Cerebellar cortex (tissue), 1 donor: ENCODE data around the gene PDGFB.

Experiments
- DNase-seq: peaks from one replicate; pipeline ENCODE4 v3.0.0-alpha.2; 2015; ENCODE audit warnings: low spot score

Gene PDGFB

GRCh38 chr22:39207141-39208012 lies 37.4 kb downstream of the PDGFB start:
- DNase-seq, result no peak

DNA sequence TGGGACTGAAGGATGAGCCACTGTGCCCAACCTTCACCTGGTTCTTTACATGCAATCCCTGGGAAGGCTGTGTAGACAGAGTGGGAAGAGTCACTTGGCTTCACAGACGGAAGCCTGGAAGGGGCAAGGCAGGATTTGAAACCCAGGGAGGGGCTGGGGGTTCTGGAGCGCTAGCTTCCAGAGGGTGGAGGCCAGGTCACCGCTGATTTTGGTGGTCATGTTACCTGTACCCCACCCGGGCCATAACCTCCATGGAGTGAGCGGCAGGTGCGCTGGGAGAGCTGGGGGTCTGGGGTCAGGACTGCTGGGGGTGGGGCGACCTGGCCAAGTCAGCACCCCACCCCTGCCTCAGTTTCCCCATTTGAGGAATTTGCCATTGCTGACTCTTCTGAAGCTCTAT lies 38.3 kb downstream of the PDGFB start:
- no peak for DNase-seq

DNA sequence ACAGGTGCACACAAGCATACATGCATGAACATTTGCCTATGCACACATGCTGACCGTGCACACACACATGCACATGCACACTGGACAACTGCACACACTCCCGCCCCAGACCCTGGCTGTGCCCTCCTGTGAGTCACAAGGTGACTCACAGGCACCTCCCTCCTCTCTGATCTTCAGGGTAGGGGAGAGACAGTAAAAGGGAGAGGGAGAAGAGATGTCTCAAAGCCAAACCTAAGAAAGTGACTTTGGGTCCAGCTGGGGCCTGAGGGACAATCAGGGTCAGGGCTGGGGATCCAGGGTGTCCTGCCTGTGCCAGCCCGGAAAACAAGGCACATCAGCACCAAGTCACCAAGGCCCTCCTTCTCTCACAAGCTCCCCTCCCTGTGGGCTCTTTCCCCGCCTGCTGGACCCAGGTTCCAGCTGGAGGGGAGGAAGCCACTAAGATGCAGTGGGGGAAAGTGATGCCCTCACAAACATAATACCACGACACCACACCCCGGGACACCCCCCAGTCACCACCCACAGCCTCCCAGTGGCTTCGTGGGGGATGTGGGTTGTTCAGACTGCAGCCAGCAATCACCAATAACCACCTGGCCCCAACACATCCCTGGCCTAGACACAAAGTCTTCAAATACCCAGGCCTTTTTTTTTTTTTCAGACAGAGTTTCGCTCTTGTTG lies 39.3 kb downstream of the PDGFB start:
- DNase-seq, result no peak

- no peak for DNase-seq
Observed at GRCh38 chr22:39204216-39204615, 40.6 kb downstream of the PDGFB start.

DNA sequence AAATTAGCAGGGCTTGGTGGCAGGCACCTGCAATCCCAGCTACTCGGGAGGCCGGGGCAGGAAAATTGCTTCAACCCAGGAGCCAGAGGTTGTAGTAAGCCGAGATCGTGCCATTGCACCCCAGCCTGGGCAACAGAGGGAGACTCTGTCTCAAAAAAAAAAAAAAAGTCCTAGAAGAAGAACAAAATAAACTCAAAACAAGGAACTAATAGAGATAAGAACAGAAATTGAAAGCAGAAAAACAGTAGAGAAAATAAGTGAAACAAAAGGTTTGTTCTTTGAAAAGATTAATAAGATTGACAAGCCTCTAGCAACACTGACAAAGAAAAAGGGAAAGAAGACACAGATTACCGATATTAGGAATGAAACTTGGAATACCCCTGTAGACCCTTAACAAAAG lies 47.2 kb downstream of the PDGFB start:
- DNase-seq, result no peak

- DNase-seq, result no peak
Observed at GRCh38 chr22:39194098-39194497, 50.7 kb downstream of the PDGFB start.

GRCh38 chr22:39188809-39189208 lies 56.0 kb downstream of the PDGFB start:
- no peak for DNase-seq

DNA sequence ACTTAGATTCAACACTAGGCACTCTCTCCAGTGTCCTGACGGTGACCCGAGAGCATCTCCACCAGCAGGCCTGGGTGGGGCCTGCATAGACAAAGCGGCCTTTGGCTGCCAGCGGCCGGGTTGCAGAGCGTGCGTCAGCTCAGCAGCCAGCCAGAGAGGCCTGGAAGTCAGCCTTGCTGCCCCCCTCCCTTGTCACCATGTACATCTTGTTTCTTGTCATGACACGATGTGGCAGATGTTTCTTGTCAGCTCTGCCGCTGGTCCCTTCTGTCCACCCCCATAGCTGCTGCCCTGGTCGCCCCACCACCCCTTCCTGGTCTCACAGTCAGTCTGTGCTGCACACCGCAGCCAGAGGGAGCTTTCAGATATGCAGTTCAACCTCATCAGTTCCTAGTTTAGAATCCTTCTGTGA lies 59.2 kb downstream of the PDGFB start:
- no peak for DNase-seq

GRCh38 chr22:39184586-39185577 lies 59.9 kb downstream of the PDGFB start:
- DNase-seq, result no peak

GRCh38 chr22:39183991-39184585 lies 60.7 kb downstream of the PDGFB start:
- DNase-seq, result peak; percentile 56

DNA sequence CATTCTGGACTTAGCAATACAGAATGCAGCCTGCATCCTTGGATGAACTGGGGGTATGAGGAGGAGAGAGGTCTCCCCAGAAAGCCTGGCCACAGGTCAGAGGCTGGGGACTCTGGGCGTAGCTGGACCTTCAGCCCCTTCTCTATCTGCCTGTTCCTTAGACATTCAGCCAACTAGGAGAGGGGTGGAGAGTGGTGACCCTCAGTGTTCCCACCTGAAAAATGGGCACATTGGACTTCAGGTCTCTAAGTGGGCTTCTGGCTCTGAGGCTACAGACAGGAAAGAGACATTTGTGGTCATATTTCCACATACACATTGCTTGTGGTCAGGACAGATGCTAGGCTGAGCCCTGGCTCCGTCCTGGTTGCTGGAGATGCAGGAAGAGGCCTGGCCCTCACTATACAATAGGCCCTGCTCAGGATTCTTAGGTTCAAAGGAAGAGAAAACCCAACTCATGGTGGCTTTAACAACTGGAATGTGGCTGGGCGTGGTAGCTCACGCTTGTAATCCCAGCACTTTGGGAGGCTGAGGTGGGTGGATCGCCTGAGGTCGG lies 62.2 kb downstream of the PDGFB start:
- DNase-seq, result no peak

DNA sequence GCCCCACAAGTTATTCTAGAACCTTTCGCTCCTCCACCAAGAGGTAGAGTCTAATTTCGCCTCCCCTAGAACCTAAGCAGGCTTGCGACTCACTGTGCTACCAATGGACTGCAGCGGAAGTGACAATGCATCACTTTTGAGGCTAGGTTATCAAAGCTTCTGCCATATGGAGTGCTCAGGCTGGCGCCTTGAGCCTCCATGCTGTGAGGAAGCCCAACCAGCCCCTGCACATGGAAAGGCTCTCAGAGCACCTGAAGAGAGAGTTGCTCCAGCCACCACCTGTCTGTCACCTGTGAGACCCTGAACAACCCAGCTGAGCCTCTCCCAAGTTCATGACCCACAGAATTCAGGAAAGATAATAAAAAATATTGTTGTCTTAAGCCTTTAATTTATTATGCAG lies 63.0 kb downstream of the PDGFB start:
- no peak for DNase-seq

- no peak for DNase-seq
Observed at GRCh38 chr22:39181356-39181755, 63.4 kb downstream of the PDGFB start.

DNA sequence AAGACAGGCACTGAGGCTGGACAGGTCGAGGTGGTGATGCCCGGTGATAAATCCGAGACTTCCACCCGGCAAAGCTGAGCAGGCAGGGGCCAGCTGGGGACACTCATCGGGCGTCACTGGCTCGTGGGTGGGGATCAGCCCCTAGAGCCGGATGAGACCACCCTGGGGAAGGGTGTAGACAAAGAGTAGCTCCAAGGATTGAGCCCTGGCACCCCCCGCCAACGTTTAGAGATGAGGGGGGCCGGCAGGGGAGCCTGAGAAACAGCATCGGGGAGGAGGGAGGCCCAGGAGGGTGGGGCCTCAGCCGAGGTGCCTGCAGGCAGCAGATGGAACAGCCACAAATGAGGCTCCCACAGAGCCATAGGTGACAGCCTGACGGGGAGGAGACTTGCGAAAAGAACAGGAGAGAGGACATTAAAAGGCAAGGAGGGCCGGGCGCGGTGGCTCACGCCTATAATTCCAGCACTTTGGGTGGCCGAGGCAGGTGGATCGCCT lies 64.9 kb downstream of the PDGFB start:
- DNase-seq, result peak; percentile 48

DNA sequence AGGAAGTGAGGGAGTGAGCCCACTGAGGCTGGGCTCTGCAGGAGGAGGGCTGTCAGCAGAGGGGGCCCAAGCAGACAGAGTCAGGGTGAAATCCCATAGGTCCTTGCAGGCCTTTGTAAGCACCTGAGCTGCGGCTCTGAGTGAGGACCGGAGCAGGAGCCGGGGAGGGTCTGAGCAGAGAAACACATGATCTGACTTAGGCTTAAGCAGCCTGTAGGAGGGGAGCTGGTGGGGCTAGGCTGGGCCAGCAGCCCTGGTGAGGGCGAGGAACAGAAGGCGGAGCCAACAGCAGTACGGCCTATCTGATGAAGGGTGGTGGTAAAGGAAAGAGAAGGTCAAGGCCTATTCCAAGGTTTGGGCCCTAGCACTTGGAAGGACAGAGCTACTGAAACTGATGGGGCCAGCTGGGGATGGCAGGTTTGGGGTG lies 65.4 kb downstream of the PDGFB start:
- peak; percentile 82 for DNase-seq

GRCh38 chr22:39178206-39179111 lies 66.3 kb downstream of the PDGFB start:
- no peak for DNase-seq

DNA sequence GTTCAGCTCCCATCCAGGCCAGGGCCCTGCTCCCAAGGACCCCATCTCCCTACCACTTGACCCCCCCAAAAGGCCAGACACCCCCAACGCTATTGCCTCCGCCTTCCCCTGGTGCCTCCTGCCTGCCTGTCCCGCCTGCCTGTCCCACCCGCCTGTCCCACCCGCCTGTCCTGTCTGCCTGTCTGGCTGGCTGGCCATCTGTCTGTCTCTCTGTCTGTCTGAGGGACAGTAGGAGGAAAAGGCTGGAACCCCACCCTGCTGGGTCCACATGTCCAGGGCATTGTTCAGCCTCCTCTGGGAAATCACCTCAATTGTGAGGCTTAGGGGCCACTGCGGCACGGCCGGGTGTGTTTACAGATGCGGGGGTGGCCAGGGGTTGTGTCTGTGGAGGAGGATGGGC lies 67.0 kb downstream of the PDGFB start:
- no peak for DNase-seq

DNA sequence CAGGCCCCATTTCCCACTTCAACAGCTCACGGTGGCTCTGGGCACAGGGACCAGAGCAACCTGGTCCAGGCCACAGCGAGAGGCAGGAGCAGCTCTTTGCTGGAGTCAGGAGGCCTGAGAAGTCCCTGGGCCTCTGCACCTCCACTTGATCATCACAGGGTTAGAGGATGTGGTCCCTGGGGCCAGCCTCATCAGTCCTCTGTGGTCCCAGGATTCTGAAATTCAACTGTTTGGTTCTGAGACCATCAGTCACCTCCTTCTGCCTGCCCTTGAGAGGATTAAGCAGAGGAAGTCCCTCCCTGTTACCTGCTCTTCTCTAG lies 67.4 kb downstream of the PDGFB start:
- DNase-seq, result no peak

DNA sequence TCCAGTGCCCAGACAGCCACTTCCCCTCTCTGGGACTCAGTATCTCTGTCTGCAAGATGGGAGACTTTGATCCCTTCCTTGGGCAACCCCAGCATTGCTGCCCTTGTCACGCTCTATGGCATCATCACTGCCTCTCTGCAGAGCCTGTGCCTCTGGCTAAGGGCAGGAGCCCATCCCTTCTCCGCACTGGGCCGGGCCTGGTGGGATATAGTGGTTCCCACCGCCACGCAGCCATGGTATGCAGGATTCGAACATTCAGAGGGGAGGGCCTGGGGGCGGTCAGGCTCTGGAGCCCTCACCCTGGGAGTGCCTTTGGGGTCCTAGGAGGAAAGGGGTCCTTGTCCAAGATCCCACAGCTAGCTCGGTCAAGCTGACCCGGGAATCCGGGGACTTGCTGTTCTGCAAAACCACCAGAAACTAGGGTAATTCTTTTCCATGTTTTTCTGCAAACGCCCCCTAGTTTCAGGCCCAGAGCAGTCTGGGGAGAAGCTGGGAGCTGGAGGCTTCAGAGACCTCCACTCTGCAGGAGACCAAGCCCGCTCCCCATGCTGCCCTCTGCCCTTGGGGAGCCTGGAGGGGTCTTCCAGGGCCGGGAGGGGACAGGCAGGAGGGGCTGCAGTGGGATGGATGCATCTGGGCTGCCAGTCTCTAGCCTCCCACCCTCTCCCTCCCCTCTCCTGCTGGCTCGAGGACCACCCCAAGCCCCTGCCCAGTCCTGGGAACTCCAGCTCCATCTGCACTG lies 67.9 kb downstream of the PDGFB start:
- peak; percentile 31 for DNase-seq
